Stimulated activated CD4-positive, alpha-beta T cell treated with anti-CD3 and anti-CD28 coated beads, Interleukin-1b, Interleukin-23, amount 100 ng/mL, for 48 hours (primary cell): Measurements from ENCODE around the gene TMEM9.

Source experiments
- DNase-seq: peaks from one replicate; pipeline ENCODE4 v3.0.0-alpha.2; 2020

TMEM9 gene

GRCh38 chr1:201144701-201145100, 9.6 kb downstream of the TMEM9 start:
- no peak for DNase-seq

- DNase-seq, result no peak
Measured at GRCh38 chr1:201143726-201144635, 10.3 kb downstream of the TMEM9 start.

- no peak for DNase-seq
Measured at GRCh38 chr1:201142849-201143725, 11.2 kb downstream of the TMEM9 start.

- no peak for DNase-seq
Measured at GRCh38 chr1:201142011-201142848, 12.0 kb downstream of the TMEM9 start.

GRCh38 chr1:201141418-201141817, 12.9 kb downstream of the TMEM9 start:
- no peak for DNase-seq

- DNase-seq, result no peak
Measured at GRCh38 chr1:201140941-201141260, 13.4 kb downstream of the TMEM9 start.

GRCh38 chr1:201140235-201140940, 13.9 kb downstream of the TMEM9 start:
- DNase-seq, result no peak

- DNase-seq, result no peak
Measured at GRCh38 chr1:201139756-201140155, 14.5 kb downstream of the TMEM9 start.

GRCh38 chr1:201139306-201139705, 15.0 kb downstream of the TMEM9 start:
- no peak for DNase-seq

- DNase-seq, result no peak
Measured at GRCh38 chr1:201138311-201138840, 15.9 kb downstream of the TMEM9 start.

GRCh38 chr1:201137579-201138310, 16.5 kb downstream of the TMEM9 start:
- DNase-seq, result no peak

GRCh38 chr1:201137024-201137392, 17.3 kb downstream of the TMEM9 start:
- DNase-seq, result no peak

- DNase-seq, result no peak
Measured at GRCh38 chr1:201136355-201137023, 17.8 kb downstream of the TMEM9 start.

- DNase-seq, result no peak
Measured at GRCh38 chr1:201134405-201134804, 19.9 kb downstream of the TMEM9 start.

GRCh38 chr1:201131398-201131797, 22.9 kb downstream of the TMEM9 start:
- no peak for DNase-seq

- DNase-seq, result no peak
Measured at GRCh38 chr1:201128962-201129361, 25.3 kb downstream of the TMEM9 start.

GRCh38 chr1:201128476-201128875, 25.8 kb downstream of the TMEM9 start:
- no peak for DNase-seq

- no peak for DNase-seq
Measured at GRCh38 chr1:201127755-201128455, 26.4 kb downstream of the TMEM9 start.

- no peak for DNase-seq
Measured at GRCh38 chr1:201126832-201127754, 27.2 kb downstream of the TMEM9 start, which contains the start of gene ASCL5. Gene ASCL5 (minus strand): TSS chr1:201127184. CDS start chr1:201115372, 11,812 bp downstream.
